Thoracic aorta (tissue), 2 donors: Measurements from ENCODE around the gene DIP2C. TPM values are rescaled to one million over a fixed set of nuclear protein-coding genes. Genes with fewer than 3 reads are reported as not detected.

ENCODE experiments used
- ATAC-seq: fragments of 150-250 bp; one replicate; pipeline ENCODE4 v1.8.0; 2017; ENCODE audit warnings: low read depth; ENCODE audit not compliant: insufficient number of reproducible peaks, low FRiP score
- DNase-seq: peaks from one replicate; pipeline ENCODE4 v3.0.0-alpha.2; 2020; ENCODE audit warnings: low spot score
- H3K27ac ChIP-seq, 2 donors: fragments of 200-600 bp; sonication (generic); 1 replicate in 1 of 2; 2 replicates in 1 of 2; pipeline ENCODE4 v1.5.1; 2016; ENCODE audit warnings: mild to moderate bottlenecking in 2 of 2, moderate library complexity in 2 of 2
- H3K27me3 ChIP-seq: fragments of 200-600 bp; sonication (generic); replicated peaks from 2 replicates; pipeline ENCODE4 v1.6.0; 2016; ENCODE audit warnings: mild to moderate bottlenecking; ENCODE audit not compliant: insufficient read depth
- H3K36me3 ChIP-seq: fragments of 200-600 bp; sonication (generic); one replicate; pipeline ENCODE4 v1.5.1; 2016
- H3K4me1 ChIP-seq, 2 donors: fragments of 200-600 bp; sonication (generic); 1 replicate in 1 of 2; 2 replicates in 1 of 2; pipeline versions ENCODE4 v1.5.1 to v1.6.0; 2016; ENCODE audit warnings: low read depth in 2 of 2, mild to moderate bottlenecking in 1 of 2; ENCODE audit not compliant: control insufficient read depth in 1 of 2
- H3K4me3 ChIP-seq: fragments of 200-600 bp; sonication (generic); 2 replicates; pipeline ENCODE4 v1.5.1; 2016; ENCODE audit warnings: mild to moderate bottlenecking
- H3K9me3 ChIP-seq: fragments of 200-600 bp; sonication (generic); 2 replicates; pipeline ENCODE4 v1.5.1; 2016
- CTCF ChIP-seq: fragments of 200-600 bp; sonication (generic); IDR thresholded peaks from one replicate; pipeline ENCODE4 v1.5.1; 2019; ENCODE audit warnings: antibody characterized with exemption
- total RNA-seq, 2 donors: library from RNA; depleted of rRNA; stranded (reverse); fragments of >200 nt; gene quantifications; one replicate each; pipeline versions ENCODE4 v1.1.0 to v1.2.3, GENCODE V29; 2016

The DIP2C gene
- total RNA-seq, 2 donors from 2014 or later, result 36.8 to 44.0 TPM

DNA sequence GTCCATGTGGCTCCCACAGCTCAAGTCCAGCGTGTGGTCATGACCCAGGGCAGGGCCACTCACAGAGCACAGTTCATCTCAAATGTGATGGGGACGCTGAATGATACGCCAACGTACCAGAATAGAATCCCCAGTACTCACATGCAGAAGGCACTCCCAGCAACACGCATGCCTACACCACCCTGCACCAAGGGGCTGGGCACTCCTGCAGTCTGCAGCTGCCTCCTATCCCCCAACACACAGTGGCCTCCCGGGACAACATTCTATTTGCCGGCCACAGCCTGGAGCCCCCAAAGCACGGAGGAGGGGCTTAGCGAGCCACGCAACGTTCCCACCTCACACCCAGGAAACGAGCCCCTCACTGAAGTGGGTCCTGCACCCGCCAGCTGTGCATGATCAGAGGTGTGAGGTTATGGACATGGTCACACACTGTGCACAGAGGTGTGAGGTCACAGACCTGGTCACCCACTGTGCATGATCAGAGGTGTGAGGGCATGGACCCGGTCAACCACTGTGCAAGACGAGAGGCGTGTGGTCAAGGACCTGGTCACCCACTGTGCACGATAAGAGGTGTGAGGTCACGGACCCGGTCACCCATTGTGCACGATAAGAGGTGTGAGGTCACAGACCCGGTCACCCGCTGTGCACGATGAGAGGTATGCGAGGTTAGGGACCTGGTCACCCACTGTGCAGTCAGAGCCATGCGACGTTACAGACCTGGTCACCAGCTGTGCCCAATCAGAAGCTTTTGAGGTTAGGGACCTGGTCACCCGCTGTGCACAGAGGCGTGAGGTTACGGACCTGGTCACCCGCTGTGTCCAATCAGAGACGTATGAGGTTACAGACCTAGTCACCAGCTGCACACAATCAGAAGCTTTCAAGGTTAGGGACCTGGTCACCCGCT, 182.8 kb downstream of the DIP2C start:
- Histone ChIP-seq H3K4me3 (no peak overlapping the region), H3K4me1 (peaks cover 9 to 22% of the 10 kb centered on the region in 2 donors), H3K36me3 (no peaks in the 10 kb centered on the region), H3K27ac (no peak overlapping the region), H3K27me3 (no peaks in the 10 kb centered on the region), H3K9me3 (no peaks in the 10 kb centered on the region)
- TF ChIP-seq CTCF, result no peak
- DNase-seq (no peak), ATAC-seq (no peak)

GRCh38 chr10:505419-505818, 184.0 kb downstream of the DIP2C start:
- no peaks in the 10 kb centered on the region for H3K27me3 ChIP-seq
- H3K27ac ChIP-seq, result no peak overlapping the region
- DNase-seq (no peak), ATAC-seq (no peak)
- peaks cover 10 to 22% of the 10 kb centered on the region in 2 donors for H3K4me1 ChIP-seq
- no peaks in the 10 kb centered on the region for H3K9me3 ChIP-seq
- no peak for TF ChIP-seq CTCF
- no peaks in the 10 kb centered on the region for H3K36me3 ChIP-seq
- no peak overlapping the region for H3K4me3 ChIP-seq

DNA sequence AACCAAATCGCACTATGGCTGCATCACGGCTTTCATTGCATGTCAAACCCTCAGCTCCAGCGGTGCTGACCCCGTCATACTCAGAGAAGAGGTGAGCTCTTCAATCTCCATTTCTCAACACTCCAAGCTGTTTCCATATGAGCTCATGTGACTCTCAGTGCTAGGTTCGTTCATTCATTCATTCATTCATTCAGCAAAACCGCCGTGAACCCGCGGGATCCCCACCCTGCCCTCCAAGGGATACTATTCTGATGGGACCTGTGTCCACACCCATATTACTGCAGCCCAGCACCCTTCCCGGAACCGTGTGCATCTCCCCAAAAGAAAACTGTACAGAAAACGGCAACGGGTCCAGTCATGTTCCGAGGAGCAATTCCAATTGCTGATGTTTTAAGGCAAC, 184.7 kb downstream of the DIP2C start:
- ATAC-seq, result no peak
- Histone ChIP-seq H3K4me1 (peaks cover 5 to 22% of the 10 kb centered on the region in 2 donors), H3K4me3 (no peak overlapping the region), H3K9me3 (no peaks in the 10 kb centered on the region), H3K27me3 (no peaks in the 10 kb centered on the region), H3K27ac (no peak overlapping the region), H3K36me3 (no peaks in the 10 kb centered on the region)
- no peak for DNase-seq
- TF ChIP-seq CTCF, result no peak

- H3K4me3 ChIP-seq, result no peak overlapping the region
- no peak for DNase-seq
- peaks cover 5 to 25% of the 10 kb centered on the region in 2 donors for H3K4me1 ChIP-seq
- TF ChIP-seq CTCF, result no peak
- H3K9me3 ChIP-seq, result no peaks in the 10 kb centered on the region
- H3K27me3 ChIP-seq, result no peaks in the 10 kb centered on the region
- ATAC-seq, result no peak
- no peaks in the 10 kb centered on the region for H3K36me3 ChIP-seq
- no peak overlapping the region for H3K27ac ChIP-seq
Observed at GRCh38 chr10:504121-504611, 185.3 kb downstream of the DIP2C start.

GRCh38 chr10:501596-501995, 187.9 kb downstream of the DIP2C start:
- ATAC-seq, result no peak
- TF ChIP-seq CTCF, result no peak
- Histone ChIP-seq H3K27me3 (no peaks in the 10 kb centered on the region), H3K4me3 (no peak overlapping the region), H3K9me3 (no peaks in the 10 kb centered on the region), H3K36me3 (no peaks in the 10 kb centered on the region), H3K27ac (no peak overlapping the region), H3K4me1 (peaks cover 5 to 35% of the 10 kb centered on the region in 2 donors)
- no peak for DNase-seq
